Endothelial cell of umbilical vein (primary cell): Measurements from ENCODE around the gene DENND5A. TPM values are rescaled to one million over a fixed set of nuclear protein-coding genes. Genes with fewer than 3 reads are reported as not detected.

Experiments
- BruUV-seq: library from RNA; stranded (reverse); fragments of 400-500 nt; replicated peaks from 2 replicates; lab custom pipeline; 2021; lab: Mats Ljungman, UMichigan
- CTCF ChIA-PET: fragments of 300-600, 350-600 bp; sonication (Branson Sonifier 250); formaldehyde crosslinking; loops from one replicate; lab custom pipeline; 2021; ENCODE audit warnings: antibody characterized with exemption, inconsistent platforms; lab: Charles Lee
- POLR2A ChIA-PET: fragments of 300-600, 350-600 bp; sonication (Branson Sonifier 250); formaldehyde crosslinking; loops from one replicate; lab custom pipeline; 2021; ENCODE audit warnings: antibody characterized with exemption, inconsistent platforms; lab: Charles Lee
- DNase-seq: peaks from one replicate; pipeline ENCODE4 v3.0.0-alpha.2; 2011; ENCODE audit warnings: low read depth, low spot score
- FAIRE-seq: peaks from 2 replicates; lab custom pipeline; 2011; peaks lifted over from hg19 to GRCh38; lab: Jason Lieb, UNC
- H2AFZ ChIP-seq: 2 replicates; pipeline ENCODE4 v1.6.0; 2012; ENCODE audit warnings: low read depth, low read length, control low read depth, inconsistent platforms
- H3K27ac ChIP-seq: 2 replicates; pipeline ENCODE4 v1.5.1; 2011; ENCODE audit warnings: low read depth, mild to moderate bottlenecking, control low read depth, low read length, moderate library complexity; ENCODE audit not compliant: insufficient read depth
- H3K27me3 ChIP-seq, 2 experiments: 2 replicates each; pipeline versions ENCODE4 v1.6.0 to v1.6.1; 2011; ENCODE audit warnings: low read length in 2 of 2, mixed read lengths in 1 of 2; ENCODE audit not compliant: control insufficient read depth in 2 of 2, insufficient read depth in 2 of 2
- H3K36me3 ChIP-seq, 2 experiments: 2 replicates in 1 of 2; 3 replicates in 1 of 2; pipeline ENCODE4 v1.5.1; 2011; ENCODE audit warnings: low read length in 2 of 2, mild to moderate bottlenecking in 1 of 2, moderate library complexity in 1 of 2; ENCODE audit not compliant: control insufficient read depth in 2 of 2, insufficient read depth in 2 of 2; ENCODE audit errors: extremely low read depth in 1 of 2
- H3K4me1 ChIP-seq: 3 replicates; pipeline ENCODE4 v1.5.1; 2011; ENCODE audit warnings: mild to moderate bottlenecking, low read length; ENCODE audit not compliant: control insufficient read depth, insufficient read depth; ENCODE audit errors: extremely low read depth
- H3K4me2 ChIP-seq: 2 replicates; pipeline ENCODE4 v1.6.1; 2011; ENCODE audit warnings: low read length, control low read depth, mixed read lengths; ENCODE audit not compliant: insufficient read depth
- H3K4me3 ChIP-seq, 3 experiments: fragments of 200-600 bp in 1 of 3; sonication (generic), shearing (Covaris generic) in 1 of 3; replicated peaks in 1 of 3; 2 replicates each; pipeline ENCODE4 v1.5.1; 2011 to 2016; ENCODE audit warnings: control low read depth in 3 of 3, low read length in 3 of 3, mild to moderate bottlenecking in 2 of 3, inconsistent platforms in 1 of 3, low read depth in 1 of 3, moderate library complexity in 1 of 3; ENCODE audit not compliant: insufficient read depth in 1 of 3
- H3K79me2 ChIP-seq: 2 replicates; pipeline ENCODE4 v1.6.0; 2012; ENCODE audit warnings: low read length, inconsistent platforms; ENCODE audit not compliant: control insufficient read depth, insufficient read depth
- H3K9ac ChIP-seq: replicated peaks from 2 replicates; pipeline ENCODE3; 2011; ENCODE audit warnings: low read length, control low read depth; ENCODE audit not compliant: insufficient read depth; ENCODE audit errors: extremely low read depth
- H3K9me1 ChIP-seq: replicated peaks from 3 replicates; pipeline ENCODE4 v1.6.0; 2011; ENCODE audit warnings: mild to moderate bottlenecking, low read length; ENCODE audit not compliant: control insufficient read depth, insufficient read depth; ENCODE audit errors: extremely low read depth
- H3K9me3 ChIP-seq: replicated peaks from 2 replicates; pipeline ENCODE4 v1.5.1; 2012; ENCODE audit warnings: low read length, inconsistent platforms; ENCODE audit not compliant: control insufficient read depth, insufficient read depth
- H4K20me1 ChIP-seq: replicated peaks from 2 replicates; pipeline ENCODE3; 2011; ENCODE audit warnings: mild to moderate bottlenecking, low read length; ENCODE audit not compliant: control insufficient read depth, insufficient read depth; ENCODE audit errors: extremely low read depth
- CTCF ChIP-seq, 2 donors: IDR thresholded peaks; 1 replicate in 1 of 2; 2 replicates in 1 of 2; pipeline ENCODE4 v1.5.1; 2011; ENCODE audit warnings: low read length in 2 of 2, mild to moderate bottlenecking in 2 of 2, moderate library complexity in 2 of 2, control low read depth in 1 of 2, inconsistent platforms in 1 of 2, low read depth in 1 of 2; ENCODE audit not compliant: insufficient read depth in 1 of 2; ENCODE audit errors: extremely low read depth in 1 of 2
- EZH2 ChIP-seq: IDR thresholded peaks from 2 replicates; pipeline ENCODE4 v1.6.1; 2012; ENCODE audit warnings: borderline replicate concordance, low read depth, mild to moderate bottlenecking, moderate library complexity, low read length, inconsistent platforms; ENCODE audit not compliant: severe bottlenecking
- MAX ChIP-seq: IDR thresholded peaks from 2 replicates; pipeline ENCODE4 v1.6.1; 2011; ENCODE audit not compliant: insufficient read depth, insufficient read length
- MYC ChIP-seq: IDR thresholded peaks from one replicate; pipeline ENCODE4 v1.6.1; 2011; ENCODE audit warnings: mild to moderate bottlenecking, low read depth, low read length
- POLR2AphosphoS5 ChIP-seq: IDR thresholded peaks from 2 replicates; pipeline ENCODE4 v1.6.1; 2012; ENCODE audit warnings: low read depth, mild to moderate bottlenecking, control low read depth, low read length, moderate library complexity; ENCODE audit not compliant: insufficient read depth
- dilution Hi-C: fragments of 300-500 bp; cut with MboI; formaldehyde crosslinking; loops from one replicate; pipeline ENCODE4 v1.15.0; 2019; ENCODE audit warnings: low sequenced_read_pairs; ENCODE audit not compliant: extremely low pct_ligation_motif_present
- intact Hi-C: fragments of 100-400 bp; cut with micrococcal nuclease; formaldehyde crosslinking; loops from one replicate; pipeline ENCODE4 v1.10.0; 2022
- polyA plus RNA-seq, 4 experiments: library from polyadenylated mRNA; depleted of rRNA in 3 of 4; stranded (reverse) in 3 of 4; unstranded in 1 of 4; fragments of >200 nt; gene quantifications; 2 replicates each; pipeline versions ENCODE4 v1.2.1 to v1.2.3, GENCODE V29; 2011 to 2012; ENCODE audit warnings: missing spikeins in 1 of 4
- total RNA-seq: library from RNA; stranded (reverse); gene quantifications from 2 replicates; pipeline ENCODE4 v1.2.3, GENCODE V29; 2021

DENND5A gene
- total and polyA plus RNA-seq, 2 donors (not counting 3 experiments of a cell fraction or from before 2014, with no cell fraction given) = 116 to 220 TPM

GRCh38 chr11:9112075-9112474 is 153.1 kb downstream of the DENND5A start:
- Histone ChIP-seq H3K36me3 (no peaks in the 10 kb centered on the region), H2AFZ (no peak overlapping the region), H3K79me2 (no peaks in the 10 kb centered on the region), H3K4me1 (no peaks in the 10 kb centered on the region), H3K9me1 (no peaks in the 10 kb centered on the region), H3K4me2 (no peak overlapping the region), H3K9ac (no peak overlapping the region), H3K9me3 (no peaks in the 10 kb centered on the region), H3K27me3 (no peaks in the 10 kb centered on the region), H3K4me3 (no peak overlapping the region), H4K20me1 (no peaks in the 10 kb centered on the region), H3K27ac (no peak overlapping the region)
- CTCF ChIA-PET = interaction anchor here (1.6 kb wide), 1 partner anchor 25 kb away, joined by 3 read pairs; no protein-coding TSS in a partner anchor
- BruUV-seq = no TSS peak
- TF ChIP-seq EZH2 (no peak), MAX (no peak), POLR2AphosphoS5 (no peak), CTCF (IDR thresholded peaks at IDR 0.05; ENCODE audit: extremely low read depth in 1 of 2, insufficient read depth in 1 of 2, low read depth in 1 of 2, low read length in 2 of 2) (no peak), MYC (no peak)
- no peak for DNase-seq
- intact Hi-C loops = no loop called here
- FAIRE-seq = no peak
- dilution Hi-C loops = no loop called here
- POLR2A ChIA-PET = no interaction called here
